HCT116 (cell line): ENCODE measurements around the gene ZFTA. TPM values are rescaled to one million over a fixed set of nuclear protein-coding genes. Genes with fewer than 3 reads are reported as not detected.
A peak's percentile ranks its signal among the peaks of the same experiment; 100 is the strongest.

Source experiments
- ATAC-seq: fragments of 200-7000 bp; cut with Tn5 transposase; 2 replicates; pipeline ENCODE4 v1.9.1; 2020; ENCODE audit warnings: mild to moderate bottlenecking, moderate library complexity
- BruUV-seq: library from RNA; stranded (reverse); fragments of 400-500 nt; replicated peaks from 2 replicates; lab custom pipeline; 2021; lab: Mats Ljungman, UMichigan
- CTCF ChIA-PET: fragments of 300-600 bp; sonication (Branson Sonifier 250); formaldehyde crosslinking; loops from one replicate; lab custom pipeline; 2021; ENCODE audit warnings: antibody characterized with exemption; lab: Charles Lee
- POLR2A ChIA-PET: fragments of 300-600, 350-600 bp; sonication (Branson Sonifier 250); formaldehyde crosslinking; loops from one replicate; lab custom pipeline; 2021; ENCODE audit warnings: antibody characterized with exemption; lab: Charles Lee
- RAD21 ChIA-PET, 2 experiments: fragments of 300-600 bp; sonication (Branson Sonifier 250); formaldehyde crosslinking; loops; one replicate each; lab custom pipeline; 2023; ENCODE audit warnings: low total read pairs in 2 of 2; ENCODE audit not compliant: uncharacterized antibody in 2 of 2, unreplicated experiment in 2 of 2, low non-redundant PET in 1 of 2; lab: Charles Lee
- DNase-seq: peaks from one replicate; pipeline ENCODE4 v3.0.0-alpha.2; 2010; ENCODE audit warnings: low read depth, low spot score
- H2AFZ ChIP-seq: fragments of 200-600 bp; shearing (Covaris generic), sonication (generic); 2 replicates; pipeline ENCODE4 v1.6.1; 2017; ENCODE audit warnings: low read depth, mixed run types, mixed read lengths, antibody characterized with exemption, low read length; ENCODE audit not compliant: poor library complexity, severe bottlenecking
- H3K27ac ChIP-seq: 2 replicates; pipeline ENCODE4 v1.5.1; 2012; ENCODE audit warnings: low read depth, low read length
- H3K27me3 ChIP-seq: fragments of 200-600 bp; sonication (generic); 2 replicates; pipeline ENCODE4 v1.6.1; 2016; ENCODE audit warnings: mixed run types, low read length, mixed read lengths; ENCODE audit not compliant: insufficient read depth
- H3K36me3 ChIP-seq, 2 experiments: fragments of 200-500 bp in 1 of 2; fragments of 200-600 bp in 1 of 2; sonication (Bioruptor generic) in 1 of 2; sonication (generic) in 1 of 2; 2 replicates each; pipeline versions ENCODE4 v1.5.1 to v1.6.1; 2014 to 2016; ENCODE audit warnings: low read length in 2 of 2, inconsistent platforms in 1 of 2, mixed read lengths in 1 of 2, mixed run types in 1 of 2; ENCODE audit not compliant: insufficient read depth in 2 of 2, control insufficient read depth in 1 of 2
- H3K4me1 ChIP-seq, 2 experiments: fragments of 200-600 bp in 1 of 2; sonication (generic) in 1 of 2; 2 replicates each; pipeline versions ENCODE4 v1.5.1 to v1.6.1; 2012 to 2017; ENCODE audit warnings: low read length in 2 of 2, inconsistent platforms in 1 of 2, mild to moderate bottlenecking in 1 of 2, mixed read lengths in 1 of 2, mixed run types in 1 of 2, moderate library complexity in 1 of 2; ENCODE audit not compliant: insufficient read depth in 2 of 2, control insufficient read depth in 1 of 2
- H3K4me2 ChIP-seq: fragments of 200-600 bp; sonication (generic); 2 replicates; pipeline ENCODE4 v1.6.1; 2017; ENCODE audit warnings: mixed run types, low read length, mixed read lengths
- H3K4me3 ChIP-seq, 2 experiments: fragments of 200-600 bp in 1 of 2; sonication (generic) in 1 of 2; replicated peaks in 1 of 2; 2 replicates each; pipeline ENCODE4 v1.5.1; 2011 to 2016; ENCODE audit warnings: low read length in 2 of 2, control low read depth in 1 of 2, low read depth in 1 of 2, mild to moderate bottlenecking in 1 of 2, mixed read lengths in 1 of 2, mixed run types in 1 of 2
- H3K79me2 ChIP-seq: fragments of 200-600 bp; sonication (generic); 2 replicates; pipeline ENCODE4 v1.6.1; 2017; ENCODE audit warnings: mild to moderate bottlenecking, mixed run types, low read length, moderate library complexity, mixed read lengths; ENCODE audit not compliant: insufficient read depth
- H3K9ac ChIP-seq: fragments of 200-600 bp; sonication (generic); 2 replicates; pipeline ENCODE4 v1.6.1; 2016; ENCODE audit warnings: low read length, mixed read lengths
- H3K9me2 ChIP-seq: fragments of 200-600 bp; sonication (generic), shearing (Covaris generic); 2 replicates; pipeline ENCODE4 v1.6.1; 2017; ENCODE audit warnings: mixed run types, mild to moderate bottlenecking, moderate library complexity; ENCODE audit not compliant: insufficient read depth
- H3K9me3 ChIP-seq, 2 experiments: fragments of 200-500 bp in 1 of 2; fragments of 200-600 bp in 1 of 2; sonication (Bioruptor generic) in 1 of 2; sonication (generic) in 1 of 2; 2 replicates each; pipeline ENCODE4 v1.6.1; 2014 to 2017; ENCODE audit warnings: low read length in 2 of 2, mixed read lengths in 2 of 2, inconsistent platforms in 1 of 2, low read depth in 1 of 2, mild to moderate bottlenecking in 1 of 2, mixed run types in 1 of 2, moderate library complexity in 1 of 2; ENCODE audit not compliant: control insufficient read depth in 1 of 2, insufficient read depth in 1 of 2
- H4K20me1 ChIP-seq: fragments of 200-600 bp; sonication (generic), shearing (Covaris generic); 2 replicates; pipeline ENCODE4 v1.6.1; 2017; ENCODE audit warnings: mixed run types, mild to moderate bottlenecking, moderate library complexity; ENCODE audit not compliant: insufficient read depth
- ATF3 ChIP-seq: IDR thresholded peaks from 2 replicates; pipeline ENCODE4 v1.6.1; 2012
- CBX3 ChIP-seq: IDR thresholded peaks from 2 replicates; pipeline ENCODE4 v1.6.1; 2012; ENCODE audit warnings: low read depth
- EGR1 ChIP-seq: IDR thresholded peaks from 2 replicates; pipeline ENCODE4 v1.6.1; 2012; ENCODE audit warnings: low read depth
- ELF1 ChIP-seq: IDR thresholded peaks from 2 replicates; pipeline ENCODE4 v1.6.1; 2012; ENCODE audit warnings: low read depth, borderline replicate concordance
- EZH2 ChIP-seq: fragments of 200-600 bp; sonication (generic); IDR thresholded peaks from 2 replicates; pipeline ENCODE4 v1.6.1; 2017; ENCODE audit warnings: antibody characterized with exemption, mixed run types
- EZH2phosphoT487 ChIP-seq: fragments of 200-600 bp; IDR thresholded peaks from 2 replicates; pipeline ENCODE4 v1.6.1; 2018; ENCODE audit warnings: antibody characterized with exemption, borderline replicate concordance
- JUND ChIP-seq: IDR thresholded peaks from 2 replicates; pipeline ENCODE4 v1.6.1; 2012
- POLR2A ChIP-seq: IDR thresholded peaks from 2 replicates; pipeline ENCODE4 v1.7.0; 2011; ENCODE audit warnings: borderline replicate concordance; ENCODE audit not compliant: insufficient read depth, insufficient read length; ENCODE audit errors: extremely low read depth
- POLR2AphosphoS5 ChIP-seq: IDR thresholded peaks from 2 replicates; pipeline ENCODE4 v1.6.1; 2011; ENCODE audit warnings: mild to moderate bottlenecking, low read depth, low read length, moderate library complexity
- RAD21 ChIP-seq: IDR thresholded peaks from 2 replicates; pipeline ENCODE4 v1.6.1; 2012; ENCODE audit warnings: low read depth, mild to moderate bottlenecking
- REST ChIP-seq: IDR thresholded peaks from 2 replicates; pipeline ENCODE4 v1.6.1; 2012; ENCODE audit warnings: low read depth
- SIN3A ChIP-seq: IDR thresholded peaks from 2 replicates; pipeline ENCODE4 v1.6.1; 2012; ENCODE audit warnings: low read depth
- SP1 ChIP-seq: IDR thresholded peaks from 2 replicates; pipeline ENCODE4 v1.6.1; 2012; ENCODE audit warnings: low read depth
- SRF ChIP-seq: IDR thresholded peaks from 2 replicates; pipeline ENCODE4 v1.6.1; 2012; ENCODE audit warnings: low read depth
- YY1 ChIP-seq: IDR thresholded peaks from 2 replicates; pipeline ENCODE4 v1.6.1; 2011; ENCODE audit warnings: low read length, low read depth, moderate library complexity, mild to moderate bottlenecking; ENCODE audit not compliant: insufficient replicate concordance; ENCODE audit errors: extremely low read depth
- ZBTB33 ChIP-seq: IDR thresholded peaks from 2 replicates; pipeline ENCODE4 v1.6.1; 2011; ENCODE audit warnings: mild to moderate bottlenecking, low read length, moderate library complexity; ENCODE audit not compliant: insufficient replicate concordance; ENCODE audit errors: extremely low read depth
- ZNF274 ChIP-seq: fragments of 200-500 bp; sonication (Bioruptor generic); IDR thresholded peaks from 2 replicates; pipeline ENCODE4 v1.6.1; 2014; ENCODE audit warnings: mild to moderate bottlenecking, low read depth, low read length, inconsistent platforms
- intact Hi-C: fragments of 100-400 bp; cut with micrococcal nuclease; formaldehyde crosslinking; loops from 2 replicates; pipeline ENCODE4 v1.10.0; 2022
- total RNA-seq: library from RNA; stranded (reverse); gene quantifications from one replicate; pipeline ENCODE4 v1.2.1, GENCODE V29; 2021; ENCODE audit not compliant: unreplicated experiment

ZFTA gene
- total RNA-seq, 1 experiment from 2014 or later, result 14.7 TPM

- no peak for ATAC-seq
- ChIA-PET POLR2A (no interaction called here), RAD21 (interaction anchor here in 1 of 2 experiments (1.1 kb wide), 1 partner anchor 44 kb away, joined by 3 read pairs; no protein-coding TSS in a partner anchor)
- intact Hi-C loops, result loop anchor here (2.0 to 5.0 kb wide), 2 partner anchors 67 to 377 kb away; no protein-coding TSS in a partner anchor
- no peak for TF ChIP-seq ELF1
- no peak for TF ChIP-seq RAD21
- TF ChIP-seq EGR1, result no peak
- TF ChIP-seq EZH2, result no peak
- no peak for TF ChIP-seq JUND
- TF ChIP-seq REST, result no peak
- TF ChIP-seq ZBTB33, result no peak
- no peak for TF ChIP-seq ATF3
- no peak for TF ChIP-seq POLR2AphosphoS5
- no peak for TF ChIP-seq SP1
- TF ChIP-seq ZNF274, result no peak
- no peak for TF ChIP-seq SIN3A
- no peak for TF ChIP-seq CBX3
- TF ChIP-seq POLR2A, result no peak
- TF ChIP-seq YY1, result no peak
- no peak for TF ChIP-seq EZH2phosphoT487
- no peak for TF ChIP-seq SRF
- TF ChIP-seq, all 23 proteins: peak for 0
- peaks cover 21% of the 10 kb centered on the region for H3K79me2 ChIP-seq
- peak overlapping the region in 1 of 2 experiments; percentile 88; a peak in 1 of 4 replicates for H3K4me3 ChIP-seq
- no peaks in the 10 kb centered on the region for H3K27me3 ChIP-seq
- peaks cover 9% of the 10 kb centered on the region; the same call in 1 of the 2 replicates for H4K20me1 ChIP-seq
- H3K9me3 ChIP-seq, result no peaks in the 10 kb centered on the region
- H3K27ac ChIP-seq, result peak overlapping the region; percentile 90; the same call in 1 of the 2 replicates
- DNase-seq, result no peak
- H3K9me2 ChIP-seq, result no peaks in the 10 kb centered on the region
- CTCF ChIA-PET, result interaction anchor here (1.4 to 2.7 kb wide), 3 partner anchors 131 to 176 kb away, joined by 3 to 20 read pairs (median 3); no protein-coding TSS in a partner anchor
- H3K9ac ChIP-seq, result no peak overlapping the region
- H3K36me3 ChIP-seq, result peaks cover 0 to 4% of the 10 kb centered on the region in 2 experiments; a peak in 1 of 4 replicates
- BruUV-seq, result no TSS peak
- peak overlapping the region; percentile 79 for H3K4me2 ChIP-seq
- no peak overlapping the region for H2AFZ ChIP-seq
- peaks cover 14 to 29% of the 10 kb centered on the region in 2 experiments for H3K4me1 ChIP-seq
Observed at GRCh38 chr11:63769714-63770455, 1.3 kb upstream of the ZFTA start.
